HG03460 (cell line): ENCODE data around the gene PTTG1IP.
"Not testable (repeated sequence)": the region's sequence is repeated elsewhere in the genome, so short reads cannot be mapped to it uniquely, and the experiment has no call there.

Source experiments
- ATAC-seq: cut with Tn5 transposase; IDR thresholded peaks from one replicate; pipeline ENCODE4 v1.9.1; 2021; ENCODE audit not compliant: unreplicated experiment

Gene PTTG1IP

DNA sequence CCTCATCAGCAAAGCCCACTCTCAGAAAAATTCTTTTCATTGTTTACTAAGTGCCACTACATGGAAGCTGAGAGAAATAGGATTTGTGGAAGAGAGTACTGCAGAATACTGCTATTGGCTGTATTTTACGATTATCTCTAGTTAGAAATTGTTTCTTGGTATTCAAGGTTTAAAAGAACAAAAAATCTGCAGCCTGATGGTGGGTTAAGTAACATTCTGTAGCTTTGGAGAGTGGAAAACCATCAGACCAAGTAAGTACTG is 27.3 kb downstream of the PTTG1IP start:
- ATAC-seq, result no peak

- peak; percentile 55 for ATAC-seq
These were observed 27.9 kb downstream of the PTTG1IP start for GRCh38 chr21:44845418-44846223.

- no peak for ATAC-seq
These were observed 29.2 kb downstream of the PTTG1IP start for GRCh38 chr21:44844256-44844655.

DNA sequence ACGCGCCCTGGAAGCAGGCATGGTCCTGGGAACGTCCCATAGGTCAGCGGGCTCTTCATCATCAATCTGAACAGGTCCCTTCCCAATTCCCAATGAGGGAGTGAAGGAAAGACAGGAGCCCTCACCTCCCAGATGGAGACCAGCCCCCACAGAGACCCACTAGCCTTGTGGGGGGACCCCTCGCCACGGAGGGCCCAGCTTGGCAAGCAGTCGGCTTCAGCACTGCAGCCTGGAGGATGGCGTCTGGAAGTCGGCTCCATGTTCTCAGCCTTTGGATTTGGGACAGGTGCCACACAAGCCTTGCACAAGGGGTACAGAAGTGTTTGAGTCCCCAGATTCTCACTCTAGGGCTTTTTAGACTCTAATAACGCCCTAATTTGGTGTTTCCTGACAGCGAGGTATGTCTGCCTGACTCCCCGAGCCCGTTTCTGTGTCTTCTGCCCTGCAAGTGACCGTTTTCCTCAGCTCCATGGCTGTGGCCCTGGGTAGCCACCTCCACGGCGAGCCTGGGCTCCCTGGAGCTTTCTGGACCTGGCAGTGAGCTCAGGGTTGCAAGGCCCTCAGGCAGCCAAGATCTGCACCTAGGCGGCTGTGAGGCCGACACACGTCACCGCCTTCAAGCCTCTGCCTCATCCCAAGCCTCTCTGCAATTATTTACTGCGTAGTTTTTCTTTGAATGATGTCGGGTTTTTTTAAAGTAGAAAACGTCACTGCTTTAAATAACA is 30.6 kb downstream of the PTTG1IP start:
- no peak for ATAC-seq

DNA sequence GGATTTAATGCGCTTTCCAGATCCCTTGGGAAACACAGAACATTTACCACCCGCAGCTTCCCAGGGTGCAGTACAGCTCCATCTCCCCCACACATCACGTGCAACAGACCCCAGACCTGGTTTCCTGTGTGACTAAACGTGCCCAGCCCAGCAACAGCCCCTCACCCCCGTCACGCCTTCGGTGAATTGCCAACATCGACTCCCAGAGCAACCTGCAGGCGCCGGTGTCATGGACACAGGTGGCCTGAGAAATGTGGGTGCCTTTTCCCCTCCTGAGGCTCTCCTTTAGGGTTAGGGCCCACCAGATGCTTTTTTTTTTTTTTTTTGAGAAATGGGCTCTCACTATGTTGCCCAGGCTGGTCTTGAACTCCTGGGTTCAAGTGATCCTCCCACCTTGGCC is 31.4 kb downstream of the PTTG1IP start:
- ATAC-seq, result no peak

DNA sequence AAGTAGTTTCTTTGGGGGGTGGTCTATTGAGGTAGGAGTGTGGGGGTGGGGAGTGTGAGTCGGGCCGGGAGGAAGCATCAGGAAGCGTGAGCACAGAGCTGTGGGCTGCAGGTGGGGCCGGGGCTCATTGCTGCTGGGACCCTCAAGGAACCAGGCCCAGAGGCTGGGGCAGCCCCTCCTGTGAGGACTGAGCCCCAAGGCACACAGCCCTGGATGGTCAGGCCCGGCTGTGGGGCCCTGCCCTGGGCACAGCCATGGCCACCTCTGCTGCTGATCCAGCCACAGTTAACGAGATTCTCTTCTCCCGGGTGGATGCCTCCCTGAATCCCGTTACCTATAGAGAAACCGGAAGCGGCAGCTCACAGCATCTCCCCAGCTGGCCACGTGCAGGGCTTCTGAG is 32.7 kb downstream of the PTTG1IP start:
- ATAC-seq, result no peak

DNA sequence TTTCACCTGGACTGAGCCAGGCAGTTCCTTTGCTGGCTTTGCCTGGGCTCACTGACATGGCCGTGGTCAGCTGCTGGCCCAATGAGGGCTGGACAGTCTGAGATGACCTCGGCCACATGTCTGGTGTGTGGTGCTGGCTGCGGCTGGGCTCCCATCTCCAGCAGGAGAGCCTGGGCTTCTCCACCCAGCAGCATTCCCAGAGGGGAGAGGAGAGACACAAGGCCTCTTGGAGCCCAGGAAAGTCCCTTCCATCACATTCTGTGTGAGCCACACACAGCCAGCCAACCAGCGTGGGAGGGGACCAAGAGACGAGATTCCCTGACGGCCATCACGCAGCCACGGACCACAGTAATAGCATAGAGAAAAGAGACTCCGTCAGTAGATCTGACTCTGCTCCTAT is 34.5 kb downstream of the PTTG1IP start:
- no peak for ATAC-seq

GRCh38 chr21:44838039-44838895 is 35.2 kb downstream of the PTTG1IP start:
- no peak for ATAC-seq

- ATAC-seq, result no peak
These were observed 36.0 kb downstream of the PTTG1IP start for GRCh38 chr21:44837537-44837936.

DNA sequence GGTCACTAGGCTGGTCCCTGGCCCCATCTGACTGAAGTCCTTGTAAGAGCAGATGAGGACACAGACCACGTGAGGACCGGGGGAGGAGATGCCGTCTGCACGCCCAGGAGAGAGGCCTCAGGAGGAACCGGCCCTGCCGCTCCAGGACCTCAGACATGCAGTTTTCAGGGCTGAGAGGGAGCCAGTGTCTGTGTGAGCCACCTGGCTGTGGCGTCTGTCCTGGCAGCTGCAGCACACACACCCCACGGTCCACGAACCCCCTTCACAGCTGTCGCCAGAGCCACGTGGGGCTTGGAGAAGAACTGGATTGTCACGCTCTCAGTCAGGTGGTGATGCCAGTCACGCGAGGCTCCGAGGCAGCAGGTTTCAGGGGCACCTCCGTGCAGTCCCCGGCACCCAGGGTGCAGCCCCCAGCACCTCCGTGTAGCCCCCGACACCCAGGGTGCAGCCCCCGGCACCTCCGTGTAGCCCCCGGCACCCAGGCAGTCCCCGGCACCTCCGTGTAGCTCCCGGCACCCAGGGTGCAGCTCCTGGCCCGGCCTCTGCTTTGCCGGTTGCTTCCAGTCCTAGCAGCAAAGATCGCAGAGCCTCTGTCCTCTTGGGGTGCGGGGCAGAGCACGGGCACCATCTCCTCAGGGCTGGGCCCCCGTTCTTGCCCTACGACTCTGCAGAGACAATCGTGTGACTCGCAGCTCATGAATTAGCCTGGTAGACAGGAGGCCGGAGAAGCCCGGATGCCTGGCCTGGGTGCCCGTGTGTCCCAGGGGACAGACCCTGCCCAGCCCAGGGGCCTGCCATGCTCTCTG is 36.6 kb downstream of the PTTG1IP start:
- no peak for ATAC-seq

- ATAC-seq, result no peak
These were observed 37.2 kb downstream of the PTTG1IP start for GRCh38 chr21:44836349-44836665.

- no peak for ATAC-seq
These were observed 37.9 kb downstream of the PTTG1IP start for GRCh38 chr21:44835647-44835973.

GRCh38 chr21:44834951-44835646 is 38.4 kb downstream of the PTTG1IP start:
- ATAC-seq, result no peak

DNA sequence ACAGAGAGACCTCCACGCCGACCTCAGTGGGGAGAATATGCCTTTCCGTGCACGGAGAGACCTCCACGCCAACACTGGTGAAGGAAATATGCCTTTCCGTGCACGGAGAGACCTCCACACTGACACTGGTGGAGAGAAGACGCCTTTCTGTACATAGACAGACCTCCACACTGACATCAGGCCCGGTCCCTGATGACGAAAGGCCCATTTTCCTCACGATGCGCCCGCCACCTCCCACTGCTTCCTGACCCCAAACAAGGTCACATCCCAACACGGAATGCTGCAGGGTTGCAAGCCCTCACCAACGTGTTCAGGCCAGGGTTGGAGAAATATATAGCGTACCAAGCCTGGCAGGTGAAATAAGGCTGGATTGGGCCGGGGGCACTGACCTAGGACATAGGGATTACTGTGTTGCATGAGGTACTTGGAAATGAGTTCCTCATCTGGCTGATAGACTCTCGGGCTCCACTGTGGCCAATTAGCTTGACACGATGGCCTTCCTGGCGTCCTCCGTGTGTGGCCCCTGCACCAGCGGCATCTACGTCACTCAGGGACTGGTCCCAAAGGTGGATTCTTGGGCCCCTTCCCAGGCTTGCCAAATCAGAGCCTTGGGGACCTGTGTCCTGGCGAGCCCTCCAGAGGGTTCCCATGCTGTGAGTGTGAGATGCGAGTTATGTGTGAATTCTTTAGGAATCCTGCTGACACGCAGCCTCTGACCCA is 39.1 kb downstream of the PTTG1IP start:
- no peak for ATAC-seq

DNA sequence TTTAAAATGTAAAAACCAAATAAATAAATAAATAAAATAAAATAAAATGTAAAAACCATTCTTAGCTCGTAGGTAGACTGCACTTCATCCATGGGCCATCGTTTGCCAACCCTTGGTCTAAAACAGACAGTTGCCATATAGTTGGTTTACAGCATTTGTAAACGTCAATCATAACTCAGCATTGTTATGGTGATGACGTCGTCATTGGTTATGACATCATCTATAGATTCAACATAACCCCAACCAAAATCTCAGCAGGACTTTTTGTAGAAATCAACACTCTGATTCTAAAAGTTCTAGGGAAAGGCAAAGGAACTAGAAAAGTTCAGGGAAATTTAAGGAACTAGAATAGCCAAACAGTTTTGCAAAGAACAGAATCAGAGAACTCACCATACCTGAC is 39.8 kb downstream of the PTTG1IP start:
- ATAC-seq, result no peak

DNA sequence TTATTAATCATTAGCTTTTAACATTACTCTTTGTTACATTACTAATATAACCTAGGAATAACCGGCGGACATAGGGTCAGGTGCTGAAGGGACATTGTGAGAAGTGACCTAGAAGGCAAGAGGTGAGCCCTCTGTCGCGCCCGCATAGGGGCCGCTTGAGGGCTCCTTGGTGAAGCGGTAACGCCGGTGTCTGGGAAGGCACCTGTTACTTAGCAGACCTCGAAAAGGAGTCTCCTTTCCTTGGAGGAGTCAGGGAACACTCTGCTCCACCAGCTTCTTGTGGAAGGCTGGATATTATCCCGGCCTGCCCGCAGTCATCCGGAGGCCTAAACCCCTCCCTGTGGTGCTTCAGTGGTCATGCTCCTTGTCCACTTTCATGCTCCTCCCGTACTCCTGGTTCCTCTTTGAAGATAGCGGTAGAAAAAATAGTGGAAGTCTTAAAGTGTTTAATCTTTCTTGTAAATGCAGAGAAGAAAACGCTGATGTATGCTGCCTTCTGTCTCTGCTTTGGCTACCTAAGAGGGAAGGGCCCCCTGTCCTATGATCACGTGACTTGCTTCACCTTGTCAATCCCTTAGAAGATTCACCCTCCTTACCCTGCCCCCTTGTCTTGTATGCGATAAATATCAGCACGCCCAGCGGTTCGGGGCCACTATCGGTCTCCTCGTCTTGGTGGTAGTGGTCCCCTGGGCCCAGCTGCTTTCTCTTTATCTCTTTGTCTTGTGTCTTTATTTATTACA is 40.8 kb downstream of the PTTG1IP start:
- not testable (repeated sequence) for ATAC-seq

DNA sequence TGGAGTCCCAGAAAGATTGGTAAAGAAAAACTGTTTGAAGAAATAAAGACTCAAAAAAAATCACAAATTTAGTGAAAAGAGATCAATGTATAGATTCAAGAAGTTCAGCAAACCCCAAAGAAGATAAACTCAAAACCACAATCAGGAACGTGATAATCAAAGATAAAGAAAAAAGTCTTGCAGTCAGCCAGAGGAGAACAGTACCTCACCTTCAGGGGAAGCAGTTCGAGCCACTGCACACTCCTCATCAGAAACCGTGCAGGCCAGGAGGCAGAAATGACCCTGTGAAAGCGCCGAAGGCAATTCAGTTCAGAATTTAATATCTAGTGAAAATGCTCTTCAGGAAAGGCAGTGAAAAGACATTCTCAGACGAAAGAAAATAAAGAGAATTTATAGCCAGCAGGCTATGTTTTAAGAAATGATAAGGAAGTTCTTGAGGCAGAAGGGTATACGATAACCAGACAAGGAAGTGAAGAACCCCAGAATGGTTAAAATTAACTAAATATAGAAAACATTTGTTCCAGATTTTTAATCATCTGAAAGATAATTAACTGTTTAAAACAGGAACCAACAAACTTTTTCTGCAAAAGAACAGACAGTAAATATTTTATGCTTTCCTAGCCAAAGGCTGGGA is 42.1 kb downstream of the PTTG1IP start:
- no peak for ATAC-seq

GRCh38 chr21:44829507-44830092 is 43.9 kb downstream of the PTTG1IP start:
- no peak for ATAC-seq
